Activated CD4-positive, alpha-beta T cell treated with anti-CD3 and anti-CD28 coated beads, Interleukin-2, amount 10 ng/mL, durations not matched to agents 7 days and 5 days (primary cell): ENCODE measurements around the gene BTBD17. TPM values are rescaled to one million over a fixed set of nuclear protein-coding genes. Genes with fewer than 3 reads are reported as not detected.

Source experiments
- CTCF ChIA-PET: fragments of 350-600 bp; sonication (Branson Sonifier 250); formaldehyde crosslinking; loops from one replicate; lab custom pipeline; 2021; ENCODE audit warnings: antibody characterized with exemption; lab: Charles Lee
- POLR2A ChIA-PET: fragments of 350-600 bp; sonication (Branson Sonifier 250); formaldehyde crosslinking; loops from one replicate; lab custom pipeline; 2021; ENCODE audit warnings: antibody characterized with exemption; lab: Charles Lee
- DNase-seq: peaks from one replicate; pipeline ENCODE4 v3.0.0-alpha.2; 2020
- H3K27ac Mint-ChIP-seq: one replicate; pipeline ENCODE4 v1.8.0; 2021; ENCODE audit warnings: mild to moderate bottlenecking, moderate library complexity, mixed read lengths
- H3K27me3 Mint-ChIP-seq: one replicate; pipeline ENCODE4 v1.8.0; 2021; ENCODE audit warnings: mixed read lengths
- H3K36me3 Mint-ChIP-seq: one replicate; pipeline ENCODE4 v1.8.0; 2021; ENCODE audit warnings: low read depth, mixed read lengths
- H3K4me1 Mint-ChIP-seq: one replicate; pipeline ENCODE4 v1.8.0; 2021; ENCODE audit warnings: mixed read lengths
- H3K4me3 Mint-ChIP-seq: one replicate; pipeline ENCODE4 v1.8.0; 2021; ENCODE audit warnings: mild to moderate bottlenecking, moderate library complexity, mixed read lengths
- H3K9me3 Mint-ChIP-seq: one replicate; pipeline ENCODE4 v1.8.0; 2021; ENCODE audit warnings: mixed read lengths
- total RNA-seq, 2 experiments: library from RNA; stranded (reverse); gene quantifications; one replicate each; pipeline ENCODE4 v1.2.3, GENCODE V29; 2021

BTBD17 gene
- total RNA-seq, 2 experiments from 2014 or later = not detected

DNA sequence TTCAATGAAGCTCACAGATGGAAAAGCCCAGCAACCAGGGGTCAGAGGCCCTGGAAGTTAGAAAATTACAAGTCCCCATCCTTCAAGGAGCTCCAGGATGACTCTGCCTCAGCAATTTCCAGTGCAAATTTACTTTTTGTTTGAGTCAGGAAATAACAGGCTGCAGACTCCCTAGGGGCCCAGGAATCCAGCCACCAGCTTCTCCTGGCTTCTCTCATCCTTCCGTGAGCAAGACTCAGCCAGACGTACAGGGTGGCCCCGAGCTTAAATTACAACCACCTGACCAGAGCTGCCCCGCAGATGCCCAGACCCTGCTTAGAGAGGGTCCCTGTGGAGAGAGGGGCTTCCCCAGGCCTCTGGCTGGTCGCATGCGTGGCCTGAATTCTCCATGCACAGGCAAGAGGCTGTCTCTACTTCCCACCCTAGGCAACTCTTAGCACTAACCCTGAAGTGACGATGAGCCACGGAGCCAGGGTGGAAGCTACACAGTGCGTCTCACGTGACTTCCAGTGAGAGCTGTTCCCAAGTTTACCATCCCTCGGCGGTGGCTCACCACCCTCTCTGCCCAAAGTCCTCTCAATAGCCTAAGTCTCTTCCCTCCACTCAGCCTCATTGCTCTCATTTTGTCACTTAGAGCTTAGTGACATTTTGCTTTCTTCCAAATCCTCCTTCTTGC lies 32.7 kb upstream of the BTBD17 start:
- ChIA-PET CTCF (interaction anchor here (0.6 to 1.4 kb wide), 3 partner anchors 15 to 135 kb away, joined by 4 to 6 read pairs (median 4); no protein-coding TSS in a partner anchor), POLR2A (no interaction called here)
- Mint-ChIP-seq H3K4me1 (no peaks in the 10 kb centered on the region), H3K4me3 (no peak overlapping the region), H3K36me3 (no peaks in the 10 kb centered on the region), H3K27ac (no peak overlapping the region), H3K9me3 (no peaks in the 10 kb centered on the region), H3K27me3 (peaks cover 13% of the 10 kb centered on the region)
- DNase-seq = no peak

DNA sequence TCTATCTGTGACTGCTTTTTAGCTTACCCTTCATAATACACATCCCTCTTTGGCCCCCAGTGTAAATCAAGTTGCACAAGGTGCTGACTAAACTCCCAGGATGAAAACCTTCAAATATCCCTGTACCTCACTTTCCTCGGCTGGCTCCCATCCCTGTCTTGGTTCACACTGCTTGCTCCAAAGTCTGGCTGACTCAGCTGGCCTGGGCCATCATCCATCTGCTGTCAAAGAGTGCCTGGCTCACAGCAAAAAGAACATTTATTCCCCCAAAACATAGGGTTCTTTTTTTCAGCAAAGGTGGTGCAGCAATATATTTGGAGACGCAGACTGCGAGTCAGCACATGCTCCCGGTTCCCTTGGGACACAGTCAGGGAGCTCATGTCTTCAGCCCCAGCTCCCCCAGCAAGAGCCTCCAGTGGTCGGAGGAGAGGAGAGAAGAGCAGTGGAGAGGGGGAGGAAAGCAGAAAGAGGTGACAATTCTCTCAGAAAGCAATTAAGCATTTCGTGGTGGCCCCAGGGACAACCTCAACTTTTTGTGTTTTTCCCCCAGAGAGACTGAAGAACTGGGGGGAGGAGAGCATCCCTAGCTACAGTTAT lies 31.8 kb upstream of the BTBD17 start:
- H3K36me3 Mint-ChIP-seq = no peaks in the 10 kb centered on the region
- peaks cover 6% of the 10 kb centered on the region for H3K27me3 Mint-ChIP-seq
- H3K4me1 Mint-ChIP-seq = no peaks in the 10 kb centered on the region
- no peak overlapping the region for H3K27ac Mint-ChIP-seq
- no peaks in the 10 kb centered on the region for H3K9me3 Mint-ChIP-seq
- ChIA-PET POLR2A (interaction anchor here (0.6 kb wide), 1 partner anchor 949 kb away, joined by 6 read pairs; no protein-coding TSS in a partner anchor), CTCF (interaction anchor here (0.5 to 3.5 kb wide), 7 partner anchors 9 to 386 kb away, joined by 3 to 16 read pairs (median 4); no protein-coding TSS in a partner anchor)
- no peak overlapping the region for H3K4me3 Mint-ChIP-seq
- DNase-seq = no peak

DNA sequence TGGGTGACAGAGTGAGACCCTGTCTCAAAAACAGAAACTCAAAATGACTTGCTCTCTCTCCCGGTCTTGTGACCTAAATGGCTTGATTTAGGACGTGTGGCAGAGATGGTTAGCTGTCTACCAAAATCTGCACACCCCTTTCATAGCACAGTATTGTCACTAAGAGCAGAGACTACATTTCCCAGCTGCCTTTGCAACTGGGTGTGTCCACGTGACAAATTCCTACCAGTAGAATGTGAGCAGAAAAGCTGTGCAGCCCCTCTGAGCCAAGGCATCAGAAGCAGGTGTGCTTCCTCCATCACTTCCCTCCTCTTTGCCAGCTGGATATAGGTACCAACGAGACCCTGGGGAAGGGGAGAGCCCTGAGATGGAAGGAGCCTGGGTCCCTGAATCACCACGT lies 31.2 kb upstream of the BTBD17 start:
- H3K36me3 Mint-ChIP-seq = no peaks in the 10 kb centered on the region
- H3K9me3 Mint-ChIP-seq = no peaks in the 10 kb centered on the region
- no peaks in the 10 kb centered on the region for H3K4me1 Mint-ChIP-seq
- CTCF ChIA-PET = interaction anchor here (0.5 to 3.5 kb wide), 8 partner anchors 9 to 386 kb away, joined by 3 to 16 read pairs (median 4); partner anchors contain the start of gene GPR142
- H3K27ac Mint-ChIP-seq = no peak overlapping the region
- POLR2A ChIA-PET = interaction anchor here (0.6 kb wide), 1 partner anchor 948 kb away, joined by 6 read pairs; no protein-coding TSS in a partner anchor
- no peak for DNase-seq
- H3K27me3 Mint-ChIP-seq = peaks cover 6% of the 10 kb centered on the region
- no peak overlapping the region for H3K4me3 Mint-ChIP-seq

DNA sequence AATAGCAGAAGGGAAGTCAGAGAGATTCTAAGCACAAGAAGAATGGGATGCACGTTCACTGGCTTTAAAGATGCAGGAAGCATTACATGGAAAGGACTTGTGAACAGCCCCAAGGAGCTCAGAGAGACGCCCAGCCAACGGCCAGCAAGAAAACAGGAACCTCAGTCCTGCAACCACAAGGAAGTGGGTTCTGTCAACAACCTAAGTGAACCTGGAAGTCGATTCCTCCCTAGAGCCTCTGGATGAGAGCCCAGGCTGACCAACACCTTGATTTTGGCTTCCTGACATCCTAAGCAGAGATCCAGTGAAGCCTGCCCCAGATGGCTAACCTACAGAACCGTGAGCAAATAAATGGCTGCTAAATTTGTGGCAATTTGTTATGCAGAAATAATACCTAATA lies 30.1 kb upstream of the BTBD17 start:
- no peaks in the 10 kb centered on the region for H3K9me3 Mint-ChIP-seq
- H3K36me3 Mint-ChIP-seq = no peaks in the 10 kb centered on the region
- DNase-seq = no peak
- ChIA-PET CTCF (interaction anchor here (1.1 to 3.5 kb wide), 4 partner anchors 11 to 39 kb away, joined by 4 to 16 read pairs (median 4); partner anchors contain the start of gene GPR142), POLR2A (no interaction called here)
- no peak overlapping the region for H3K27ac Mint-ChIP-seq
- H3K4me1 Mint-ChIP-seq = no peaks in the 10 kb centered on the region
- no peak overlapping the region for H3K4me3 Mint-ChIP-seq
- H3K27me3 Mint-ChIP-seq = peaks cover 6% of the 10 kb centered on the region

DNA sequence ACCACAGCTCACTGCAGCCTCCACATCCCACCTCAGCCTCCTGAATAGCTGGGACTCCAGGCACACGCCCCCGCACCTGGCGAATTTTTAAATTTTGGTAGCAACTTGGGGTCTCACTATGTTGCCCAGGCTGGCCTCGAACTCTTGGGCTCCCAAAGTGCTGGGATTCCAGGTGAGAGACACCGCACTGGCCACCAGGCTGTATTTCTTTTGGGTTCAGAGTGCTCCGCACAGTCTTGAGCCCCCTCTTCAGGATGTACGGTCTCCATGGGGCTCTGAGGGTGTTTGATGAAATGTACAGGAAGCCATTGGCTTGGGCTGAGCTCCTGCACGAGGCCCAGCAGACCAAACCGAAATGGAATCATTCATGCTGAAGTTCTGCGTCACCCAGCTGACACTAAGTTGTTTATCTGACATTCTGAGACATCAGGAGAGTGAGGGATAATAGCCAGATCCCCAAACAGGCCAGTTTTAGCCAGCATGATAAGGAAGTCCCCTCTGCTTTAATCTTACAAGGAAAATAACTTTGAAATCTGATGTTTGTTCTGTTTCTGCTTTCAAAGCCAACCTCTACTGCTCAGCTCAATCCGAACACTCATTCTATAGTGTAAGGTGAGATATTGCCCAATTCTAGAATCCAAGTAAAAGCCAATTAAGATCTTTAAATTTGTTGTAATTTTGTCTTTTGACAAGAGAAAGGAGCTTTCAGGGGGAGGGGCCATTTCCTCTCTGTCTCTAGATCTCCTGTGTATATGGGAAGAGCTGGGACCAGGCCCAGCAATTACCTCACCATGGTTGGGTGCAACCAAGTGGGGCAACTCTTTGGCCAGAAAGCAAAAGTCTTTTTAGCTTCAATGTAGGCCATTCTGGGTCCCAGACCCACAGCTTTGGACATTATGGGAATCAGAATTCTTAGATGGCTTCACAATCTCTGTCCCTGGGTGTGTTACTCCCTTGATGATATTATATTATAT lies 29.3 kb upstream of the BTBD17 start:
- Mint-ChIP-seq H3K4me3 (no peak overlapping the region), H3K9me3 (no peaks in the 10 kb centered on the region), H3K4me1 (no peaks in the 10 kb centered on the region), H3K36me3 (no peaks in the 10 kb centered on the region), H3K27me3 (peaks cover 6% of the 10 kb centered on the region), H3K27ac (no peak overlapping the region)
- no peak for DNase-seq
- CTCF ChIA-PET = interaction anchor here (0.6 to 3.5 kb wide), 5 partner anchors 11 to 89 kb away, joined by 3 to 16 read pairs (median 4); partner anchors contain the start of gene GPR142
- POLR2A ChIA-PET = no interaction called here

DNA sequence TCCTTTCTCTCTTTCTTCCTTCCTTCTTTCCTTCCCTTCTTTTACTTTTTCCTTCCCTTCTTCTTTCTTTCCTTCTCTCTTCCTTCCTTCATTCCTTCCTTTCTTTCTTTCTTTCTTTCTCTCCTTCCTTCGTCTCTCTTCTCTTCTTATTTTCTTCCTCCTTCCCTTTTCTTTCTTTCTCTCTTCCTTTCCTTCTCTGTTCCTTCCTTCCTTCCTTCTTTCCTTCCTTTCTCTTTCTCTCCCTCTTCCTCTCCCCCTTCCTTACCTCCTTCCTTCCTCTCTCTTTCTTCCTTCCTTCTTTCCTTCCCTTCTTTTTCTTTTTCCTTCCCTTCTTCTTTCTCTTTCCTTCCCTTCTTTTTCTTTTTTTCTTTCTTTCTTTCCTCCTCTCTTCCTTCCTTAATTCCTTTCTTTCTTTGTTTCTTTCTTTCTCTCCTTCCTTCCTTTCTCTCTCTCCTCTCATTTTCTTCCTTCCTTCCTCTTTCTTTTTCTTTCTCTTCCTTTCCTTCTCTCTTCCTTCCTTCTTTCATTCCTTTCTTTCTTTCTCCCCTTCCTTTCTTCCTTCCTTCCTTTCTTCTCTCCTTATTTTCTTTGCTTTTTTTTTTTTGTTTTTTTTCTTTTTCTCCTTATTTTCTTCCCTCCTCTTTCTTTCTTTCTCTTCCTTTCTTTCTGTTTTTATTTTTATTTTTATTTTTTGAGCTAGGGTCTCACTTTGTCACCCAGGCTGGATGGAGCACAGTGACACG lies 28.4 kb upstream of the BTBD17 start:
- ChIA-PET CTCF (no interaction called here), POLR2A (no interaction called here)
- Mint-ChIP-seq H3K4me3 (no peak overlapping the region), H3K36me3 (no peaks in the 10 kb centered on the region), H3K27me3 (peaks cover 6% of the 10 kb centered on the region), H3K9me3 (no peaks in the 10 kb centered on the region), H3K27ac (no peak overlapping the region), H3K4me1 (no peaks in the 10 kb centered on the region)
- DNase-seq = no peak

DNA sequence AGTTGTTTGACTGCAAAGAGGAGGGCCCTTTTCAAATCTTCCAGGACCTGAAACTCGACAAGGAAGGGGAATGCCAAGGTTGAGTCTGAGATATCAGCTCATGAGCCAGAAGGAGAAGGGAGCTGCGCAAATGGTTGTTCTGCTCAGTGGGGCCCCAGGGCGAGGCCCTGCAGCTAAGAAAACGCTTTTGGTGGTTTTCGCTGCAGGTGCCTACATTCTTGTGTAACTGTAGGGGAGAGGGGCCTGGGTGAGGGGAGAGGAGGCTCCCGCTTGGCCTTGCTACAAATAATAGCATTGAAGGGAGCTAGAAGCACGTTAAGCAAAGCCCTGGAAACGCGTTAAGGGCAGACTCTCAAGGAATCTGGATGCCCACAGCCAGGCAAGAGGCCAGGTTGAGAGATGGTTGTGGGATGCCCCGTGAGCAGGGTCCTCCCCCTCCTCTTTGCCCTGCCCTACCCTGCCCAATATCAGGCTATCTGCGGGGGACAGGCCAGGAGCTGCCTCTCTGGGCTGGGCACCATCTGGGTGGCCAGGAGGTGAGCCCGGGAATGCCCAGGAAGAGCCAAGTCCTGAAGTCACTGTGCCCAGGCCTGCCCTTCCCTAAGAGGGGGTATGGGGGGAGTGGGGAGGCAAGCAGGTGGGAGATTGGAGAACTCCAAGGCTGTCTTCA lies 27.6 kb upstream of the BTBD17 start:
- peaks cover 6% of the 10 kb centered on the region for H3K27me3 Mint-ChIP-seq
- no peak overlapping the region for H3K27ac Mint-ChIP-seq
- CTCF ChIA-PET = interaction anchor here (0.9 to 1.2 kb wide), 2 partner anchors 10 to 22 kb away, joined by 4 read pairs; no protein-coding TSS in a partner anchor
- POLR2A ChIA-PET = no interaction called here
- no peak overlapping the region for H3K4me3 Mint-ChIP-seq
- DNase-seq = no peak
- no peaks in the 10 kb centered on the region for H3K9me3 Mint-ChIP-seq
- H3K4me1 Mint-ChIP-seq = no peaks in the 10 kb centered on the region
- no peaks in the 10 kb centered on the region for H3K36me3 Mint-ChIP-seq

DNA sequence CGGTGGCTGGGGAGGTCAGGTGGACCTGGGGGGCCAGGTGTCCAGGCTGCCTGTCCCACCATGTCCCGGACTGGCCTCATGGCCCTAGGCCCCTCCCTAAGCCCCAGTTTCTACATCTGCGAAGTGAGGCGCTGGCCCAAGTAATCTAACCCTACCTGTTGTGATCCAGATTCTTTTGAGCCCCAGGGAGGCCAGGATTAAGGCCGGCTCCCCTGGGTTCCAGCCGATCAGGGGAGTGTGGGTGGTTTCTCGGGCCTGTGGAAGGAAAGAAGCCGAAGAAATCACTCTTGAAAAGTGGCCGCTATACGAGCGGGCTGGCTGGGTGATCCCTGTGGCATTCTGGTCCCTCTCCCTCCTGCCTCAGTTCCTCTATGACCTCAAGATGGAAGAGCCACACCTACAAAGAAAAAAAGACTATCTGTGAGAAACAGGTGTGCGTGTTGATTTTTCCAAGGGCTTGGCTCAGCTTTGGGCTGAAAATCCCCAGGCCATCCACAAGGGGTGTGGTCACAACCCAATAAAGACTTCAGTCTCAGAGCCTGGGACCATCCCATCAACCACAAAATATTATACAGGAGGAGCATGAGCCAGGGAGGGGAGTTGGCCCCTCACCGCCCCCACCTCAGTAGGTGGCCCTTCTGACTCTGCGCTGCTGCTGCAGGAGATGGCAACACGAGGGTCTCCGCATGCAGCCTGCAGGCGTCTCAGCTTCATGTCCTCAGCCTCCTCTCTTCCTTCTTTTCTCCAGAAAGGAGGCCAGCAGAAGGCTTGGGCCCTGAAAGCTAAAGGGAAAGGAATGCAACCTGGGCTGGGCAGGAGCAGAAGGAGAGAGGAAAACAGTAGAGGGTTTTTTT lies 25.9 kb upstream of the BTBD17 start:
- POLR2A ChIA-PET = no interaction called here
- CTCF ChIA-PET = no interaction called here
- DNase-seq = no peak
- Mint-ChIP-seq H3K36me3 (no peaks in the 10 kb centered on the region), H3K9me3 (no peaks in the 10 kb centered on the region), H3K4me3 (no peak overlapping the region), H3K27me3 (peaks cover 6% of the 10 kb centered on the region), H3K4me1 (no peaks in the 10 kb centered on the region), H3K27ac (no peak overlapping the region)

DNA sequence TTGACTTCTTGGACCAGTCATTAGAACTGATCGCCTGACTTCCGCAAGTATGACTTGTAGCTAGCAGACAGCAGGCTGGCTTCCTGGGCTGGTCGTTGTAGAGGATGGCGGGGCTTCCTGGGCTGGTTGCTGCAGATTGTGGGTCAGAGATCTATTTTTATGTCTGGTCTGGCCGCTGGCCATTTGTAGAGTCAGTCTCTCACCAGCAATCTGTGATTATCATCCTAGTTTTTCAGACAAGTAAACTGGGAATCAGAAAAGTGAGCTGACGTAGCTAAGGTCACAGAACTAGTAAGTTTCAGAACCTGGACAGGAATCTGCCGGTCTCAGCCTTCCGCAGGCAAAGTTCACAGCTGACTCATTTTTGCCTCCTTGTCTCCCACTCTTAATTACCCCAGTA lies 24.7 kb upstream of the BTBD17 start:
- Mint-ChIP-seq H3K4me3 (no peak overlapping the region), H3K4me1 (no peaks in the 10 kb centered on the region), H3K9me3 (no peaks in the 10 kb centered on the region), H3K36me3 (no peaks in the 10 kb centered on the region), H3K27ac (no peak overlapping the region), H3K27me3 (peaks cover 6% of the 10 kb centered on the region)
- DNase-seq = no peak
- POLR2A ChIA-PET = no interaction called here
- CTCF ChIA-PET = no interaction called here

DNA sequence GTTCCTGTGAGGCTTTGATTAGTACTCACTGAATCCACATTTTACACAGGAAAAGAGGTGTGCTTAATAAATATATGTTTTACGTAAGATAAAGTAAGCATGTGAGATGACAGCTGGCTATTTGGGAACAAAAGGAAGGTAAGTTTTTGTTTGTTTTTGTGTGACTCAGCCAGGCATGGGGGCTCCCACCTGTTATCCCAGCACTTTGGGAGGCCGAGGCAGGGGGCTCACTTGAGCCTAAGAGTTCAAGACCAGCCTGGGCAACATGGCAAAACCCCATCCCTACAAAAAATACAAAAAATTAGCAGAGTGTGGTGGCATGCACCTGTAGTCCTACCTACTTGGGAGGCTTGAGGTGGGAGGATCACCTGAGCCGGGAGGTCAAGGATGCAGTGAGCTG lies 23.5 kb upstream of the BTBD17 start:
- DNase-seq = no peak
- Mint-ChIP-seq H3K4me3 (no peak overlapping the region), H3K9me3 (no peaks in the 10 kb centered on the region), H3K27ac (no peak overlapping the region), H3K27me3 (peaks cover 6% of the 10 kb centered on the region), H3K36me3 (no peaks in the 10 kb centered on the region), H3K4me1 (peaks cover 3% of the 10 kb centered on the region)
- ChIA-PET CTCF (interaction anchor here (0.6 to 7.9 kb wide), 4 partner anchors 16 to 103 kb away, joined by 3 to 67 read pairs (median 4); partner anchors contain the start of gene GPR142), POLR2A (no interaction called here)

DNA sequence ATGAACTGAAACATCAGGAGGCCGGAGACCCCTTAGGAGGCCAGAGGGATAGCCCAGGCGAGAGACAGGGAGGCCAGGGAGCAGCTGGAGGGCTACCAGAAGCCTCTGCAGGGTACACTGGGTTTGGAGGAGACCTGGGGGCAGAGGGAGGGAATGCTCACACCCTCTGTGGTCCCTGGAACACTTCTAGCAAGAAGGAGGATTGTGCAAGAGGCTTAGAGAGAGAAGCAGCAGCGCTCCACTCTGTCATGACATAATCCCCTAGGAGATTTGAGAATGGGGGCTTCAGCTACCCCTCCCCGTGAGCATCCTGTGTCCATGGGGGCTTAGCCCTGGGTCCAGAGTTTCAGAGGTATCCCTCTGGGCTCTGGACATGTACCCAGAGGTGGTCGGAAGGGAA lies 21.5 kb upstream of the BTBD17 start:
- ChIA-PET CTCF (interaction anchor here (7.9 kb wide), 1 partner anchor 14 kb away, joined by 67 read pairs; the partner anchor contains the start of gene GPR142), POLR2A (no interaction called here)
- Mint-ChIP-seq H3K27ac (no peak overlapping the region), H3K4me1 (peaks cover 4% of the 10 kb centered on the region), H3K36me3 (no peaks in the 10 kb centered on the region), H3K27me3 (peaks cover 2% of the 10 kb centered on the region), H3K9me3 (no peaks in the 10 kb centered on the region), H3K4me3 (no peak overlapping the region)
- no peak for DNase-seq
